ENCODE measurements around the gene FLRT2.

Gene FLRT2, protein sequence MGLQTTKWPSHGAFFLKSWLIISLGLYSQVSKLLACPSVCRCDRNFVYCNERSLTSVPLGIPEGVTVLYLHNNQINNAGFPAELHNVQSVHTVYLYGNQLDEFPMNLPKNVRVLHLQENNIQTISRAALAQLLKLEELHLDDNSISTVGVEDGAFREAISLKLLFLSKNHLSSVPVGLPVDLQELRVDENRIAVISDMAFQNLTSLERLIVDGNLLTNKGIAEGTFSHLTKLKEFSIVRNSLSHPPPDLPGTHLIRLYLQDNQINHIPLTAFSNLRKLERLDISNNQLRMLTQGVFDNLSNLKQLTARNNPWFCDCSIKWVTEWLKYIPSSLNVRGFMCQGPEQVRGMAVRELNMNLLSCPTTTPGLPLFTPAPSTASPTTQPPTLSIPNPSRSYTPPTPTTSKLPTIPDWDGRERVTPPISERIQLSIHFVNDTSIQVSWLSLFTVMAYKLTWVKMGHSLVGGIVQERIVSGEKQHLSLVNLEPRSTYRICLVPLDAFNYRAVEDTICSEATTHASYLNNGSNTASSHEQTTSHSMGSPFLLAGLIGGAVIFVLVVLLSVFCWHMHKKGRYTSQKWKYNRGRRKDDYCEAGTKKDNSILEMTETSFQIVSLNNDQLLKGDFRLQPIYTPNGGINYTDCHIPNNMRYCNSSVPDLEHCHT

GRCh38 chr14:85529803-85530574 is at the start of gene FLRT2:
FLRT2 (plus strand) TSS chr14:85530144; CDS start chr14:85621515, 91,371 bp downstream.
- TF ChIP-seq, protein P1, sequence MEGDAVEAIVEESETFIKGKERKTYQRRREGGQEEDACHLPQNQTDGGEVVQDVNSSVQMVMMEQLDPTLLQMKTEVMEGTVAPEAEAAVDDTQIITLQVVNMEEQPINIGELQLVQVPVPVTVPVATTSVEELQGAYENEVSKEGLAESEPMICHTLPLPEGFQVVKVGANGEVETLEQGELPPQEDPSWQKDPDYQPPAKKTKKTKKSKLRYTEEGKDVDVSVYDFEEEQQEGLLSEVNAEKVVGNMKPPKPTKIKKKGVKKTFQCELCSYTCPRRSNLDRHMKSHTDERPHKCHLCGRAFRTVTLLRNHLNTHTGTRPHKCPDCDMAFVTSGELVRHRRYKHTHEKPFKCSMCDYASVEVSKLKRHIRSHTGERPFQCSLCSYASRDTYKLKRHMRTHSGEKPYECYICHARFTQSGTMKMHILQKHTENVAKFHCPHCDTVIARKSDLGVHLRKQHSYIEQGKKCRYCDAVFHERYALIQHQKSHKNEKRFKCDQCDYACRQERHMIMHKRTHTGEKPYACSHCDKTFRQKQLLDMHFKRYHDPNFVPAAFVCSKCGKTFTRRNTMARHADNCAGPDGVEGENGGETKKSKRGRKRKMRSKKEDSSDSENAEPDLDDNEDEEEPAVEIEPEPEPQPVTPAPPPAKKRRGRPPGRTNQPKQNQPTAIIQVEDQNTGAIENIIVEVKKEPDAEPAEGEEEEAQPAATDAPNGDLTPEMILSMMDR (IDR thresholded peaks at IDR 0.05; ENCODE audit: insufficient read depth, low read length, poor library complexity, severe bottlenecking): no peak
- H3K36me3 ChIP-seq (ENCODE audit: control insufficient read depth, insufficient read depth, low read length): no peaks in the 10 kb centered on the region
- no peak within 1 kb of the TSS for H3K4me3 ChIP-seq (replicated peaks; ENCODE audit: low read depth, low read length)
- no peaks in the 10 kb centered on the region for H3K27me3 ChIP-seq (replicated peaks; ENCODE audit: control insufficient read depth, insufficient read depth, low read length)
- no peak for DNase-seq (ENCODE audit: extremely low read depth, insufficient read length)

DNA sequence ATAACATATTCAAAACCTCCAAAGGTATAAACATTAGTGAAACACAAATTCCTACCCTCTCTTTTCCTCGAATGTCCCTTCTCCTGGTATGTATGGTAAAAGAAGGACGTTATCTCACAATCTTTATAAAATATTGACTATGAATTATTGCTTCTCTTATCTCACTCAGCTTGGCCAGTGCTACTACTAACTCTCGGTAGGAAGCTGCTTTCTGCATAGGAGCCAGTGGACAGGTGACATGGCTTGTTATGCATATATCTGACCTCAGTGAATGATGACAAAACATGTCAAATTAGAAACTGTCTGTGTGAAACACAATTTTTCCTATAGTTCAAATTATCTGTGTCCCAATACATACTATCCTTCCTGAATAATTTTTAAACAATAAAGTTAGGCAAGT is 48.5 kb upstream of the FLRT2 start:
- no peak for DNase-seq (ENCODE audit: extremely low read depth, insufficient read length)
- H3K4me3 ChIP-seq (replicated peaks; ENCODE audit: low read depth, low read length): no peak overlapping the region
- H3K27me3 ChIP-seq (replicated peaks; ENCODE audit: control insufficient read depth, insufficient read depth, low read length): no peaks in the 10 kb centered on the region
- TF ChIP-seq, protein P1 (IDR thresholded peaks at IDR 0.05; ENCODE audit: insufficient read depth, low read length, poor library complexity, severe bottlenecking): no peak
- H3K36me3 ChIP-seq (ENCODE audit: control insufficient read depth, insufficient read depth, low read length): no peaks in the 10 kb centered on the region

DNA sequence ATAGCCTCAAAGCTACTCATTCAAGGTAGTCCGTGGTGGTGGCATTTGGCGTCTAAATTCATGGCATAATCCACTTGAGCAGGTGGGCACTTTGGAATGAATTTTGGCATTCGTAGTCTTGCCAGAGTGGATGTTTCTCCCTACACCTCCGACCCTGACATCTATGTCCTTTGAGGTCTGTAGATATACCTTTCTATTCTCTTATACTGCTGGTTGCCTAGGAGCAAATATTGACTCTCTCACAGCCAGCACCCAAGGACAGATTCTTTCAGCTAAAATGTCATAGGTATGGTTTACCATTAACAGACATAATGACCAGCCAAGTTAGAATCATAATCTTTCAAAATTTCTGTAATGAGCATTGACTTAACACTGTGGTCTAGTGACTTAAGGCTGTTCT is 47.4 kb upstream of the FLRT2 start:
- no peaks in the 10 kb centered on the region for H3K36me3 ChIP-seq (ENCODE audit: control insufficient read depth, insufficient read depth, low read length)
- no peak for DNase-seq (ENCODE audit: extremely low read depth, insufficient read length)
- H3K27me3 ChIP-seq (replicated peaks; ENCODE audit: control insufficient read depth, insufficient read depth, low read length): no peaks in the 10 kb centered on the region
- H3K4me3 ChIP-seq (replicated peaks; ENCODE audit: low read depth, low read length): no peak overlapping the region
- TF ChIP-seq, protein P1 (IDR thresholded peaks at IDR 0.05; ENCODE audit: insufficient read depth, low read length, poor library complexity, severe bottlenecking): no peak

GRCh38 chr14:85483037-85483436 is 46.9 kb upstream of the FLRT2 start:
- no peak for DNase-seq (ENCODE audit: extremely low read depth, insufficient read length)
- Histone ChIP-seq H3K27me3 (replicated peaks; ENCODE audit: control insufficient read depth, insufficient read depth, low read length) (no peaks in the 10 kb centered on the region), H3K36me3 (ENCODE audit: control insufficient read depth, insufficient read depth, low read length) (no peaks in the 10 kb centered on the region), H3K4me3 (replicated peaks; ENCODE audit: low read depth, low read length) (no peak overlapping the region)
- TF ChIP-seq, protein P1 (IDR thresholded peaks at IDR 0.05; ENCODE audit: insufficient read depth, low read length, poor library complexity, severe bottlenecking): no peak

GRCh38 chr14:85483652-85484051 is 46.3 kb upstream of the FLRT2 start:
- no peaks in the 10 kb centered on the region for H3K36me3 ChIP-seq (ENCODE audit: control insufficient read depth, insufficient read depth, low read length)
- TF ChIP-seq, protein P1 (IDR thresholded peaks at IDR 0.05; ENCODE audit: insufficient read depth, low read length, poor library complexity, severe bottlenecking): no peak
- DNase-seq (ENCODE audit: extremely low read depth, insufficient read length): no peak
- H3K4me3 ChIP-seq (replicated peaks; ENCODE audit: low read depth, low read length): no peak overlapping the region
- no peaks in the 10 kb centered on the region for H3K27me3 ChIP-seq (replicated peaks; ENCODE audit: control insufficient read depth, insufficient read depth, low read length)

Data from GM06990 (cell line).